GM19035 (cell line): ENCODE measurements around the gene ZIM2.
"Not testable (repeated sequence)": the region's sequence is repeated elsewhere in the genome, so short reads cannot be mapped to it uniquely, and the experiment has no call there.

Experiments used
- ATAC-seq: cut with Tn5 transposase; IDR thresholded peaks from one replicate; pipeline ENCODE4 v1.9.1; 2021; ENCODE audit not compliant: unreplicated experiment

Gene ZIM2

GRCh38 chr19:56840451-56841192 is at the start of gene ZIM2, which contains the start of gene PEG3:
TSS of gene ZIM2 (minus strand) at chr19:56840726. CDS start at chr19:56824277, 16,449 bp downstream.
TSS of gene PEG3 (minus strand) at chr19:56840726. CDS start at chr19:56824655, 16,071 bp downstream.
- ATAC-seq: no peak

- no peak for ATAC-seq
Observed at GRCh38 chr19:56885173-56885985, 44.9 kb upstream of the ZIM2 start.

GRCh38 chr19:56884441-56884840 is 43.9 kb upstream of the ZIM2 start:
- no peak for ATAC-seq

DNA sequence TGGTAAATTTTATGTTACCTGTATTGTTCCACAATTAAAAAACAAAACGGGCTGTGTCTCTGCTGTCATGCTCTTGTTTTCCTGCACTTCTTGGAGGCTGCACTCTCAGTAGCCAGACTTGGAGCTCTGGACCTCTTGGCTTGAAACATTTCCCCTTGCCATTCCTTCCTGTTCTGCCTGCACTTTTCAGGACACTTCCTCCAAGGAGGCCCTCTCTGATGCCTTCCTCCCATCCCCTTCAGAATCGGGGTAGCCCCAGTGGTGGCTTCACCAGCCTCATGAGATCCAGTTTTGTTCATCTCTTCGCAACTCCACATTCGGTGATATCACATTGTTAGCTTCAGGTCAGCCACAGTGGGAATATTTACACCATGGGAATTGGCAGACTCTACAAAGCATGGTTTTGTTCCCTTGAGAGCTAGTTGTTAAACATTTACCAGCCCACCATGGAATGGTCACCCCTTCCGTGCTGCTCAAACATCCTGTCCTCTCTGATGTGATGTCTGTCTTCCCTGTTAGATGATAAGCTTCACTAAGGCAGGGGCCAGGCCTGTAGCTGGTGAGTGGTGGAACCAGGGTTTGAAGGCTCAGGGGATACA is 40.2 kb upstream of the ZIM2 start:
- no peak for ATAC-seq

- no peak for ATAC-seq
Observed at GRCh38 chr19:56877069-56877715, 36.7 kb upstream of the ZIM2 start.

GRCh38 chr19:56875717-56876116 is 35.2 kb upstream of the ZIM2 start:
- ATAC-seq: no peak

DNA sequence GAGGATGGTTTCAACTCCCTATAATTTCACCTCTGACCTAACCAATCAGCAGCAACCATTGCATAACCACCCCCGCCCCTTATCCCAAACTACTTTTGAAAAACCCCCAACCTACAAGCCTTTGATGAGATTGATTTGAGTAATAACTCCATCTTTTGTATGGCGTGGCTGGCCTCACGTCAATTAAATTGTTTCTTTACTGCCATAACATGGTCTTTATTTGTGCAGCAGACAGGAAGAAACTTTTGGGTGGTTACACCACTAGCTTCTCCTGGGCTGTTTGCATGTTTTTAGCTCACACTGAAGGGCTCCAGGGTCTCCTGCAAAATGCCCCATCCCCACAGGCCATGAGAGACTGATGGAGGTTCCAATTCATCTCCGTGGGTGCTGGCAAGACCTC is 34.0 kb upstream of the ZIM2 start:
- no peak for ATAC-seq

DNA sequence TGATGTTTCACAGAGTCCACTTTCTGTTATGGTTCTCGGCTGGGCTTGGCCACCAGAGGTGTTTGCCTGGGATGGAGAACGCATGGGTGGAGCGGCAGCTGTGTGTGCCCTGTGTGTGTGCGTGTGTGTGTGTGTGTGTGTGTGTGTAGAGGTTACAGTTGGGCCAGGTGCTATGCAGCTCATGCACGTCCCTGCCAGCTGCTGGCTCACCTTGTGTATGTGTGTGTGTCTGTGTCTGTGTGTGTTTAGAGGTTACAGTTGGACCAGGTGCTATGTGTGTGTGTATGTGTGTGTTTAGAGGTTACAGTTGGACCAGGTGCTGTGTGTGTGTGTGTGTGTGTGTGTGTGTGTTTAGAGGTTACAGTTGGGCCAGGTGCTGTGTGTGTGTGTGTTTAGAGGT is 33.0 kb upstream of the ZIM2 start:
- no peak for ATAC-seq

- ATAC-seq: no peak
Observed at GRCh38 chr19:56869886-56870285, 29.4 kb upstream of the ZIM2 start.

- ATAC-seq: no peak
Observed at GRCh38 chr19:56868446-56868845, 27.9 kb upstream of the ZIM2 start.

- no peak for ATAC-seq
Observed at GRCh38 chr19:56866538-56866937, 26.0 kb upstream of the ZIM2 start.

DNA sequence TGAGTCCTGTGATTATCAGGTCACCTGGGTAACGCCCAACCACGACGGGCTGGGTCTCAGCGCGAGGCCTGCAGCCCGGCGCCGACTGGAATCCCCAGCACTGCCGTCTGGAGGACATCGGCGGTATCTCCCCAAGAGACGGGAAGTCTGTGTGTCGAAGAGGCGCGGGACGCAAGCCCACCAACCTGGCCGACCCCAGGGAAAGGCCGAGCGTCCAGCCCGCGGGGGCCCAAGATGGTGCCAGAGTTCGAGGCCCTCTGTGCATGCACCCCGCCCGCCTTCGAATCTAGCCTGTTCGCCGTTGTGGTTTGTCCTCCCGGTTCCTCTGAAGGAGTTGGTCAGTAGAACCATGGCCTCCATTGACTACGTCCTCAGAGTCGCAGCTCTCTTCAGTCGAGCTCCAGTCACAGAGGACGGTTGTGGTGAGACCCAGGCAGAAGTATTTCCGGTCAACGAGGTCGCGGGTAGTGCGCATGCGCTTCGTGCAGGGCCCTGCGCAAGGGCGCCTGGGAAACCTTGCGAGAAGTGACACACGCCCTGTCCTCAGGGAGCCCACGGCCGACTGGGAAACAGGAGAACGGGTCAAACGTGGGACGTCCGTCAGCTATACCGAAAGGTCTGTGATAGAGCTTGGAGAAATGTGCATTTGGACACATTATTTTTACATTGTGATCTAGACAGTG is 24.1 kb upstream of the ZIM2 start:
- ATAC-seq: no peak

- ATAC-seq: no peak
Observed at GRCh38 chr19:56862741-56863140, 22.2 kb upstream of the ZIM2 start.

- ATAC-seq: not testable (repeated sequence)
Observed at GRCh38 chr19:56860409-56860808, 19.9 kb upstream of the ZIM2 start.

- ATAC-seq: no peak
Observed at GRCh38 chr19:56858026-56858425, 17.5 kb upstream of the ZIM2 start.

GRCh38 chr19:56856822-56857221 is 16.3 kb upstream of the ZIM2 start:
- no peak for ATAC-seq

DNA sequence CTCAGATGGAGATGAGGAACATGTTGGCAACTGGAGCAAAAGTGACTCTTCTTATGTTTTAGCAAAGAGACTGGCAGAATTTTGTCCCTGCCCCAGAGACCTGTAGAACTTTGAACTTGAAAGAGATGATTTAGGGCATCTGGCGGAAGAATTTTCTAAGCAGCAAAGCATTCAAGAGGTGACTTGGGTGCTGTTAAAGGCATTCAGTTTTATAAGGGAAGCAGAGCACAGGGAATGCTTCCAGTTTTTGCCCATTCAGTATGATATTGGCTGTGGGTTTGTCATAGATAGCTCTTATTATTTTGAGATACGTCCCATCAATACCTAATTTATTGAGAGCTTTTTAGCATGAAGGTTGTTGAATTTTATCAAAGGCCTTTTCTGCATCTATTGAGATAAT is 11.8 kb upstream of the ZIM2 start:
- ATAC-seq: not testable (repeated sequence)

DNA sequence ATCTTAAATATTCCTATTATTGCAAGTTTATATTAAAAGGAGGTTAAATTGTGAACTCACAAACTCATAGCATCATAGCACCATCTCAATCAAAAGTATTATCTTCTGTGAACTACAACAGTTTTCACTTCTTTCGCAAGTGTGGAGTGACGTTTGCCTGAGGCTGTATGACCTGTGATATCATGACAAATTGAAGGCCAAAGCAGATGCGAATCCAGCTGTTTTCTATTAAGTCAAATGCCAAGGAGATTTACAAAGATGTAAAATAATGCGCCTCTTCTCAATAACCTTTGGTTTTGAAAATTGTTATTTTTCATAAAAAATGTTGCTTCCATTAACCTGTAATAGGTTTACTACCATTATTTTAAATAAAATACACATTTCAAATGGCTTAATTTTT is 7.6 kb upstream of the ZIM2 start:
- ATAC-seq: no peak

- ATAC-seq: no peak
Observed at GRCh38 chr19:56842412-56842811, 1.9 kb upstream of the ZIM2 start.

- no peak for ATAC-seq
Observed at GRCh38 chr19:56841193-56841543, 642 bp upstream of the ZIM2 start.
